Measurements from ENCODE around the gene KCNMA1.

DNA sequence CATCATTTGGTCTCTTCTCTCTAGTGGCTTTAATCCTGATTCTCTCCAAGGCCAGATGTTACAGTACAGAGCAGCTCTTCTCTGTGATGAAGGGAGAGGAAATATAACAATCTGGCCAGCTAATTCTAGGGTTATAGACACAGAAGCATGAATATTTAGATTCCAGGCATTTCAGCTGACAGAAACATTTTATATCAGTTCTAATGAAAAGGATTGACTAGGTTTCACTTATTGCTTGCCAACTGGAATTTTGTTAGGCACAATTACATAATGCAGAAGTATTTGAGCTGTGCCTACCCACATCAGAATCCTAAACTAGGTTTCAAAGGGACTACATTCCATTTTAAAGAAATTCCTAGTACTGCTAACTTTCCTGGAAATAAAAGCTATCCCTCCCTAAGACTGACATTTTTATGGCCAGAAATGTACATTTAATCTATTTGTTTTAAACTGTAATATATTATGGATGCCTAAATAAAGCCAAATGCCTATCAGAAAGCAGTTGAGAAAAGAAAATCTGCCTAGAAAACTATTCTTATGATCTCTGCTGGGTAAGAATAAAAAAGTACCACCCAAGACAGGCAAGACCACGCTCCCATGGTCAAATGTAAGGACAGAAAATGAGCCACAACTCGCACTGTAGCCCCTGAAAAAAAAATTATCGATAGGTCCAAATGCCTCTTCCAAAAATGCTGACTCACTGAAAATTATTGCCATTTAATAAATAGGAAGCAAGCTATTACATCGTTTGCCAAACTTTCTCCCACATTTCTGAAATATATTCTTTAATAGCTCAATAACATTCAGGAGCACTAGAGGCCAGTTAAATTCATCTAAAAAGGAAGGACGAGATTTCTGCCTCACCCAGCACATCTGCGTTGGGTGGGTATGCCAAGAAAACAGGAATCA, 498.1 kb downstream of the KCNMA1 start:
- TF ChIP-seq CTCF (IDR thresholded peaks at IDR 0.05 in 4 of 5, conservative IDR thresholded peaks at IDR 0.05 in 1 of 5) (no peak), POLR2A (IDR thresholded peaks at IDR 0.05) (no peak)
